ENCODE data around the gene NDUFS6. TPM values are rescaled to one million over a fixed set of nuclear protein-coding genes. Genes with fewer than 3 reads are reported as not detected.

NDUFS6 gene
- total RNA-seq, 2 experiments from 2014 or later: 20.8 to 31.7 TPM

DNA sequence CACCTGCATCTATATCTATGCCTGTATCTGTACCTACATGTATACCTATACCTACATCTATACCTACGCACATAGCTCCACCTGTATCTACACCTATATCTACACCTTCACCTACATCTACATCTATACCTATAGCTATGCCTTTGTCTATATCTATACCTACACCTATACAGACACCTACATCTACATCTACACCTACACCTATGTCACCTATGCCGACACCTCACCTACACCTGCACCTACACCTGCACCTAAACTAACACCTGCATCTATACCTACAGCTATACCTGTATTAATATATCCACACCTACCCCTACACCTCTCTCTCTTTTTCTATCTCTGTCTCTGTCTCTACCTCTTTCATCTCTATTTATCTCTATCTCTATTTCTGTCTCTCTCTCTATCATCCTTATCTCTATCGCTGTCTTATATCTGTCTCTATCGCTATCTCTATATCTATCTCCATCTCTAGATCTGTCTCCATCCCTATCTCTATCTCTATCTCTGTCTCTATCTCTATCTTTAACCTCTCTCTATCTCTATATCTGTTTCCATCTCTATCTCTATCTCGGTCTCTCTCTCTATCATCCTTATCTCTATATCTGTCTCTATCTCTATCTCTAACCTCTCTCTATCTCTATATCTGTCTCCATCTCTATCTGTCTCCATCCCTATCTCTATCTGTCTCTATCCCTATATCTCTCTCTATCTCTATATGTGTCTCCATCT, 43.7 kb downstream of the NDUFS6 start:
- Mint-ChIP-seq H3K4me1 (no peaks in the 10 kb centered on the region), H3K27me3 (peaks cover 14% of the 10 kb centered on the region), H3K36me3 (ENCODE audit: low read depth) (no peaks in the 10 kb centered on the region), H3K27ac (no peak overlapping the region), H3K4me3 (no peak overlapping the region), H3K9me3 (no peaks in the 10 kb centered on the region)
- ChIA-PET POLR2A (no interaction called here), CTCF (no interaction called here)
- no peak for DNase-seq

GRCh38 chr5:1845696-1846095, 44.5 kb downstream of the NDUFS6 start:
- H3K27me3 Mint-ChIP-seq: peaks cover 19% of the 10 kb centered on the region
- POLR2A ChIA-PET: no interaction called here
- H3K27ac Mint-ChIP-seq: no peak overlapping the region
- no peak for DNase-seq
- H3K4me3 Mint-ChIP-seq: no peak overlapping the region
- H3K4me1 Mint-ChIP-seq: no peaks in the 10 kb centered on the region
- no peaks in the 10 kb centered on the region for H3K9me3 Mint-ChIP-seq
- CTCF ChIA-PET: no interaction called here
- no peaks in the 10 kb centered on the region for H3K36me3 Mint-ChIP-seq (ENCODE audit: low read depth)

DNA sequence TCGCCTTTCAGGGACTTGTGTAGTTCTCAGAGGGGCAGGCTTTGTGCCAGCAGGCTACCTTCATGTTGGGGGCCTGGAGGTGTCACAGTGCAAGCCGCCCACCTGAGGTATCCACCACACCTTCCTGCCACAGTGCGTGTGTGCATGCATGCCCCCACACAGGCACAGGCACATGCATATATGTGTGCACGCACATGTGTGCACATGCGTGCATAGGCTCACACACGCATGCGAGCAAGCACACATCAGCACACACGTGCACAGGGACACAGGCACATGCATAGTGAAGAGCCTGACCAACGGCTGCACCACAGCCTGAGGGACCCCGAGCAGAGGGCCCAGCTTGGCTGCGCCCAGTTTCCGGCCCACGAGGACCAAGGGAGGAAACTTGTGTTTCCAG, 45.4 kb downstream of the NDUFS6 start:
- POLR2A ChIA-PET: no interaction called here
- no peaks in the 10 kb centered on the region for H3K36me3 Mint-ChIP-seq (ENCODE audit: low read depth)
- no peaks in the 10 kb centered on the region for H3K4me1 Mint-ChIP-seq
- H3K4me3 Mint-ChIP-seq: no peak overlapping the region
- H3K27me3 Mint-ChIP-seq: peaks cover 23% of the 10 kb centered on the region
- CTCF ChIA-PET: no interaction called here
- H3K9me3 Mint-ChIP-seq: no peaks in the 10 kb centered on the region
- DNase-seq: no peak
- H3K27ac Mint-ChIP-seq: no peak overlapping the region

DNA sequence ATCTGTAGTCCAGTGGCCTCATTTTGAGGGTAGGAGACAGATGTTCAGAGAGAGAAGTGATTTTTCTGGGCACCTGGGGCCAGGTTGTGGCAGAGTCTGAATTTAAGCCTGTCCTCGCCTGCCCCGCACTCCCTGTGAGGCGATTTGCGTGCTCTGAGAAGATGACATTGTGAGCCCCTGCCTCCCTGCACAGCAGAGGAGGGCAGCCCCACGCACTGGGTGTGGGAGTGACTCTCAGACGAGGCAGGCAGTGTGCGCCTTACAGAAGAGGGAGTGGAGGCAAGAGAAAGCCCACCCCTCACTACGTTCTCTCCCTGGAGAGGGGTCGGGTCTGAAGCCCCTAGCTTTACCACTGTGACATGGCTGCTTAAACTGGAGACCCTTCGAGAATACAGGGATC, 45.8 kb downstream of the NDUFS6 start:
- no peak overlapping the region for H3K4me3 Mint-ChIP-seq
- H3K9me3 Mint-ChIP-seq: no peaks in the 10 kb centered on the region
- POLR2A ChIA-PET: no interaction called here
- no peak for DNase-seq
- H3K27me3 Mint-ChIP-seq: peaks cover 27% of the 10 kb centered on the region
- H3K27ac Mint-ChIP-seq: no peak overlapping the region
- no peaks in the 10 kb centered on the region for H3K4me1 Mint-ChIP-seq
- H3K36me3 Mint-ChIP-seq (ENCODE audit: low read depth): no peaks in the 10 kb centered on the region
- CTCF ChIA-PET: no interaction called here

- no peak for DNase-seq
- no peak overlapping the region for H3K4me3 Mint-ChIP-seq
- H3K9me3 Mint-ChIP-seq: no peaks in the 10 kb centered on the region
- POLR2A ChIA-PET: no interaction called here
- no peaks in the 10 kb centered on the region for H3K4me1 Mint-ChIP-seq
- H3K27me3 Mint-ChIP-seq: peaks cover 28% of the 10 kb centered on the region
- no peaks in the 10 kb centered on the region for H3K36me3 Mint-ChIP-seq (ENCODE audit: low read depth)
- CTCF ChIA-PET: no interaction called here
- H3K27ac Mint-ChIP-seq: no peak overlapping the region
Observed at GRCh38 chr5:1847611-1848010, 46.4 kb downstream of the NDUFS6 start.

DNA sequence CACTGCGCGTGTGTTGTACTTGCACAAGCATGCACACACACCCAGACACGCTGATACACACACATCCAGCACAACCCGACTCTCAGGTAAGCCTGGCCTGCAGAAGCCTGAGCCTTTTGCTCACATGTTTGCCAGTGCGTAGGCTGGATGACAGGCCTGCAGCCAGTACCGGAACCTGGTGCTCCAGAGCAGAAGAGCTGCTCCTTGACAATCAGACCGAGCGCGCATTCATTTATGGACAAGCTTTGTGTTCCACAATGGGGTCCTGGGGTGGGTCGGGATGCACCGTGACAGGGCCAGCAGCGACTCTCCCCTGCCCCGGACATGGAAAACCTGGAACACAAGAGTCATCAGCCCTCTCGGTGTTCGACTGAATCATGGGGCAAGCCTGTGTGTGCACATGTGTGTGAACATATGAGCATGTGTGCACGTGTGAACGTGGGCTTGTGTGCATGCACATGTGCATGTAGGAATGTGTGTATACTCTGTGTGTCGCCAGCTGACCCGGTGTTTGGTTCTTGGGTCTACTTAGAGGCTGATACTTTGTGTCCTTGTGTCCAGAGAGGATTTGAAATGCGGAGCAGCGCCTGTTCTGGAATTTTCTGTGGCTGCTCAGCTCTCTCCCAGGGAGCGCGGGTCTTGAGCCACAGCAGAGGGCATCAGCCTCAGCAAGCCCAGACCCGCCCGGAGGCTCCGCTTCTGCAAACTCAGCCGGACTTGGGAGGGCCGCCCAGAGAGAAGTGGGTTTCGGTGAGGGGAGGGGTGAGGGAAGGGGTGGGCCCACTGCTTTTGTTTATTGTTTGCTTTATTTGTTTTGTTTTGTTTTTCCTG, 49.3 kb downstream of the NDUFS6 start:
- ChIA-PET CTCF (no interaction called here), POLR2A (no interaction called here)
- H3K4me1 Mint-ChIP-seq: no peaks in the 10 kb centered on the region
- no peaks in the 10 kb centered on the region for H3K9me3 Mint-ChIP-seq
- peaks cover 39% of the 10 kb centered on the region for H3K27me3 Mint-ChIP-seq
- no peak for DNase-seq
- H3K4me3 Mint-ChIP-seq: no peak overlapping the region
- H3K36me3 Mint-ChIP-seq (ENCODE audit: low read depth): no peaks in the 10 kb centered on the region
- no peak overlapping the region for H3K27ac Mint-ChIP-seq

- no peak for DNase-seq
- H3K4me3 Mint-ChIP-seq: no peak overlapping the region
- no peaks in the 10 kb centered on the region for H3K4me1 Mint-ChIP-seq
- peaks cover 40% of the 10 kb centered on the region for H3K27me3 Mint-ChIP-seq
- no peaks in the 10 kb centered on the region for H3K9me3 Mint-ChIP-seq
- no peaks in the 10 kb centered on the region for H3K36me3 Mint-ChIP-seq (ENCODE audit: low read depth)
- H3K27ac Mint-ChIP-seq: no peak overlapping the region
- POLR2A ChIA-PET: no interaction called here
- CTCF ChIA-PET: no interaction called here
Observed at GRCh38 chr5:1851290-1851934, 50.2 kb downstream of the NDUFS6 start.

DNA sequence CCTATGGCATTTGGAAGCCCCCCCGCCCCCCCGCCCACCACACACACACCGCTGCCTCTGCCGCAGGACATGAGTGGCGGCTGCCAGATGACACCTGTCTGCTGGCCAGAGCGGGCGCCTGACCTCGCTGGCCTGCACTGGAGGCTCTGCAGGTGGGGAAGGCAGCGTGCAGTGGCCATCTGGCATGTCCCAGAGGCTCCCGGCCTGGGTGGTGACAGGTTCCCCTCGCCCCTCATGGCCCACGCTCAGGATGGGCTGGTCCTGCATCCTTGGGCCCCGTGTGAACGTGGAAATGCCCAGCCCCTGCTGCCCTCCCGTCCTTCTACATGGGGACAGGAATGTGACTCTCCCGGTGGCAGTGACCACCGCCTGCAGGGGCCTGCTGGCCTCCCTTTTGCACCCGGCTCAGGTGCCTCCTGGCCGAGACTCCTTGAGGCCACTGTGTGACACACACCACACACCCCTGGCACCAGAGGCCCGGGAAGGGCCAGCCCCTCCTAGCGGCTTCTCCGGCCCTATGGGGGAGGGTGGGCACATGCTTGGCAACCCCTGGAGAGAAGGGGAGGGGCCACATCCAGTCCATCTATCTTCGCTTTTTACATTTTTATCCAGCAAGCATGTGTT, 51.2 kb downstream of the NDUFS6 start:
- no peak overlapping the region for H3K4me3 Mint-ChIP-seq
- no peak overlapping the region for H3K27ac Mint-ChIP-seq
- no peak for DNase-seq
- H3K9me3 Mint-ChIP-seq: no peaks in the 10 kb centered on the region
- ChIA-PET CTCF (no interaction called here), POLR2A (no interaction called here)
- no peaks in the 10 kb centered on the region for H3K4me1 Mint-ChIP-seq
- no peaks in the 10 kb centered on the region for H3K36me3 Mint-ChIP-seq (ENCODE audit: low read depth)
- H3K27me3 Mint-ChIP-seq: peaks cover 40% of the 10 kb centered on the region

DNA sequence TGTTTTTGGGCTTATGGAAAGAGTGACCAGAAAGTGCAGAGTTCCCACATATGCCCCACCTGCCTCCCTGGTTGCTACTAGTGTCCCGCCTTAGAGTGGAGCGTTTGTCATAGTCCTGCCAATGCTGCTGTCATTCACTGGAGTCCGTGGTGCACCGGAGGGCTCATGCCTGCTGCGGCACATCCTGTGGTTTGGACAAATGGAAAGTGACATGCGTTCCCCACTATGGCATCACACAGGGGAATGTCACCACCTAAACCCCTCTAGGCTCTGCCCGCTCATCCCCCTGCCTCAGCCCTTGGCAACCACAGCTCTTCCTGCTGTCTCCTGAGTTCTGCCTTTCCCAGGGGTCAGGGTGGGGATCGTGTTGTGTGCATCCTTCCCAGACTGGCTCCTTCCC, 52.3 kb downstream of the NDUFS6 start:
- CTCF ChIA-PET: no interaction called here

DNA sequence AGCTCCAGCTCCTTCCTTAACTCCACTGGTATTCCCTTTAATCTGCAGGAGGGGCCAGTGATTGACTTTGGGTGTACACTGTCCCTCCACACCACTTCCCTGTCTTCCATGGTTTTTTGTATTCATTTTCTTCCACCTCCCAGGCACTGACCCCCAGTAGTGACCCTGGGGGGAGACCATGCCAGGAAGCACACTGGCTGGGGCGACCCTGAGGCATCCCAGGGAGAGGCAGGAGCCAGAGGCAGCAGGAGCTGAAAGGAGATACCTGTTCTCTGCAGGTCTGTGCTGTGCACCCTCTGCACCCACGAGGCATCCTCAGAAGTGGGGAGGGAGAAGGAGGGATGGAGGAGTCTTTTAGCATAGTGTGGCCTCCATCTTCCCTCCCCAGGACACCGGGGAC, 53.9 kb downstream of the NDUFS6 start:
- no peak for DNase-seq
- POLR2A ChIA-PET: interaction anchor here (0.5 kb wide), 1 partner anchor 154 kb away, joined by 4 read pairs; no protein-coding TSS in a partner anchor
- H3K27me3 Mint-ChIP-seq: peaks cover 29% of the 10 kb centered on the region
- no peak overlapping the region for H3K4me3 Mint-ChIP-seq
- CTCF ChIA-PET: no interaction called here
- H3K36me3 Mint-ChIP-seq (ENCODE audit: low read depth): no peaks in the 10 kb centered on the region
- no peaks in the 10 kb centered on the region for H3K9me3 Mint-ChIP-seq
- no peak overlapping the region for H3K27ac Mint-ChIP-seq
- no peaks in the 10 kb centered on the region for H3K4me1 Mint-ChIP-seq

More for the DNA sequence above, 52.3 kb downstream of the NDUFS6 start:
- H3K9me3 Mint-ChIP-seq: no peaks in the 10 kb centered on the region
- peaks cover 40% of the 10 kb centered on the region for H3K27me3 Mint-ChIP-seq
- DNase-seq: no peak
- H3K4me3 Mint-ChIP-seq: no peak overlapping the region
- no peaks in the 10 kb centered on the region for H3K4me1 Mint-ChIP-seq
- no peaks in the 10 kb centered on the region for H3K36me3 Mint-ChIP-seq (ENCODE audit: low read depth)
- POLR2A ChIA-PET: no interaction called here
- H3K27ac Mint-ChIP-seq: no peak overlapping the region

DNA sequence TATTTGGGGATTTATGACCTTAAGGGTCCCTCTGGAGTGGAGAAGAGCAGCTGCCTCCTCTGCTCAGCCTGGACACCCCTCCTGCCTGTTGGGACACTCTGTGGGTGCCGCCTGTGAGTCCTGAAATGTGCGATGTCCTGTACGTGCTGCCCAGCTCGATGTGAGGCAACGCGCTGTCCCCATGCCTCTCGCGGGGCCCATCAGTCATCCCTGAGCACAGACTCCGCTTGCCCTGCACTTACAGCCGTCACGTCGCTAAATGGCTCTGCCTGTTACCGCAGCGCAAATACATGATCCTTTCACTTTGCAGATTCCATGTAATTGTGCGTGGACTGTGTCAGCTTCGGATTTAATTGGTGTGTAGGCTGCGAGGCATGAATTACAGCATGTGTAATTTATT, 54.4 kb downstream of the NDUFS6 start:
- no peaks in the 10 kb centered on the region for H3K36me3 Mint-ChIP-seq (ENCODE audit: low read depth)
- H3K9me3 Mint-ChIP-seq: no peaks in the 10 kb centered on the region
- H3K27ac Mint-ChIP-seq: no peak overlapping the region
- POLR2A ChIA-PET: no interaction called here
- peaks cover 26% of the 10 kb centered on the region for H3K27me3 Mint-ChIP-seq
- CTCF ChIA-PET: no interaction called here
- H3K4me3 Mint-ChIP-seq: no peak overlapping the region
- DNase-seq: no peak
- H3K4me1 Mint-ChIP-seq: no peaks in the 10 kb centered on the region

DNA sequence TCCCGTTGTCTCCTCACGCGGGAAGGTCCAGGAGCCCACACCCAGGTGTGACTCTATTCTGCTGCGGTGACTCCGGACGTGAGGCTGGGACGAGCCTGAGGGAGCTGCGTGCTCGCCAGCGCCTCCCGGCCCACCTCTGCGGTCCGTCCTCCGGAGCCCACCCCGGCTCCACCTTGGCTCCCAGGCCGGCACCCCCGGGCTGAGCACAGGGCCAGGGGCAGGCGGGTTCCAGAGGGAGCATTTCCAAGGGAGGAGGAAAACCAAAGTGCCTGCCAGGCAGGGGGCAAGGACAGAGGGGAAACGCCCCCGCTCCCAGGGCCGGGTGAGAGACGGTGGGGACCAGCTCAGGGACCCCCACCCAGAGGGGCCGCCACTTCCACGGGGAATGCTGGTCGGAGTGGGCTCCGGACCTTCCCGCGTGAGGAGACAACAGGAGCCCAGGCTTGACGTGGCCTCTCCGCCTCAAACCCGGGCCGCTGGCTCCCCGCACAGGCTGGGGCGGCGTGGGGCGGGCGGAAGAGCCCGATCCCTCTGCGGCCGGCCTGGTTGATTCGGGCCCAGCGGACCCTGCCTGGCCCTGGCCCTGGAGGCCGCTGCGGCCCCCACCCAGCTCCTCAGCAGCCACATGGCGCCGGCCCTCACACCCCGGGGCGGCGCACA, 55.5 kb downstream of the NDUFS6 start:
- CTCF ChIA-PET: interaction anchor here (0.5 kb wide), 1 partner anchor 1830 kb away, joined by 3 read pairs; no protein-coding TSS in a partner anchor

DNA sequence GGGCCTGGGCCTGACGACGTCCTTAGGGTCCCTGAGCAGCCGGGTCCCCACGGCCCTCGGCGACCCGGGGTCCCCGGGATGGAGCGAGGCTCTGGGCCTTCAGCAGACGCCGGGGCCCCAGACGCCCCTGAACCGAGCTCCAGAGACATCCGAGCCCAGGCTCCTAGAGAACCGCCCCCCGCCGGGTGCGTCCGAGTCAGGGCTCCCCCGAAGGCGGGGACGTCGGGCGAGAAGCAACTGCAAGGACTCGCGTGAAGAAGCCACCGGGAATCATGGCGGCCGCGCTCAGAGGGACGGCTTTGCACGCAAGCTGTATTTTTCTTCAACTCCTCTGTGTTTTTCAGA, 56.0 kb downstream of the NDUFS6 start:
- H3K4me3 Mint-ChIP-seq: no peak overlapping the region
- no peaks in the 10 kb centered on the region for H3K36me3 Mint-ChIP-seq (ENCODE audit: low read depth)
- peaks cover 12% of the 10 kb centered on the region for H3K27me3 Mint-ChIP-seq
- CTCF ChIA-PET: interaction anchor here (0.5 kb wide), 1 partner anchor 1831 kb away, joined by 3 read pairs; no protein-coding TSS in a partner anchor
- no peaks in the 10 kb centered on the region for H3K9me3 Mint-ChIP-seq
- no peak for DNase-seq
- H3K27ac Mint-ChIP-seq: no peak overlapping the region
- no peaks in the 10 kb centered on the region for H3K4me1 Mint-ChIP-seq
- POLR2A ChIA-PET: no interaction called here

More for the DNA sequence above, 55.5 kb downstream of the NDUFS6 start:
- no peak overlapping the region for H3K27ac Mint-ChIP-seq
- H3K9me3 Mint-ChIP-seq: no peaks in the 10 kb centered on the region
- H3K36me3 Mint-ChIP-seq (ENCODE audit: low read depth): no peaks in the 10 kb centered on the region
- peaks cover 16% of the 10 kb centered on the region for H3K27me3 Mint-ChIP-seq
- no peak for DNase-seq
- H3K4me1 Mint-ChIP-seq: no peaks in the 10 kb centered on the region
- H3K4me3 Mint-ChIP-seq: no peak overlapping the region
- POLR2A ChIA-PET: no interaction called here
